H9 (cell line): ENCODE measurements around the gene EIF1AD. TPM values are rescaled to one million over a fixed set of nuclear protein-coding genes. Genes with fewer than 3 reads are reported as not detected.
A peak's percentile ranks its signal among the peaks of the same experiment; 100 is the strongest.

Experiments
- DNase-seq: peaks from one replicate; pipeline ENCODE4 v3.0.0-alpha.2; 2017
- H2AFZ ChIP-seq: one replicate; pipeline ENCODE4 v1.6.1; 2013; ENCODE audit warnings: mild to moderate bottlenecking, low read length, control low read depth, moderate library complexity
- H2AK5ac ChIP-seq: 2 replicates; pipeline ENCODE4 v1.6.1; 2013; ENCODE audit warnings: low read length, control low read depth, mixed read lengths; ENCODE audit not compliant: insufficient read length
- H2BK120ac ChIP-seq: one replicate; pipeline ENCODE4 v1.6.1; 2013; ENCODE audit warnings: low read depth, mild to moderate bottlenecking, low read length, control low read depth, inconsistent platforms; ENCODE audit not compliant: poor library complexity, severe bottlenecking
- H2BK12ac ChIP-seq: 2 replicates; pipeline ENCODE4 v1.6.1; 2013; ENCODE audit warnings: low read length, control low read depth, mixed read lengths, low read depth; ENCODE audit not compliant: insufficient read length
- H2BK15ac ChIP-seq: 2 replicates; pipeline ENCODE4 v1.6.1; 2013; ENCODE audit warnings: low read depth, low read length, control low read depth
- H2BK20ac ChIP-seq: one replicate; pipeline ENCODE4 v1.6.1; 2013; ENCODE audit warnings: low read depth, mild to moderate bottlenecking, low read length, control low read depth, inconsistent platforms; ENCODE audit not compliant: poor library complexity, severe bottlenecking
- H2BK5ac ChIP-seq: 2 replicates; pipeline ENCODE4 v1.6.1; 2013; ENCODE audit warnings: low read length, control low read depth, mixed read lengths; ENCODE audit not compliant: insufficient read length
- H3K14ac ChIP-seq: 2 replicates; pipeline ENCODE4 v1.6.1; 2013; ENCODE audit warnings: low read length, control low read depth; ENCODE audit not compliant: insufficient read depth
- H3K18ac ChIP-seq: 2 replicates; pipeline ENCODE4 v1.6.1; 2013; ENCODE audit warnings: low read depth, mild to moderate bottlenecking, mixed read lengths, low read length, control low read depth; ENCODE audit not compliant: insufficient read length
- H3K23ac ChIP-seq: 2 replicates; pipeline ENCODE4 v1.6.1; 2013; ENCODE audit warnings: low read length, control low read depth, mixed read lengths, low read depth; ENCODE audit not compliant: insufficient read length
- H3K23me2 ChIP-seq: 2 replicates; pipeline ENCODE4 v1.6.1; 2013; ENCODE audit warnings: low read depth, mild to moderate bottlenecking, mixed read lengths, low read length, control low read depth; ENCODE audit not compliant: insufficient read length, poor library complexity, severe bottlenecking
- H3K27ac ChIP-seq: 2 replicates; pipeline ENCODE4 v1.5.1; 2013; ENCODE audit warnings: low read length, control low read depth, mixed read lengths, low read depth; ENCODE audit not compliant: insufficient read length
- H3K27me3 ChIP-seq: 2 replicates; pipeline ENCODE4 v1.6.1; 2013; ENCODE audit warnings: low read length, control low read depth, inconsistent platforms; ENCODE audit not compliant: insufficient read depth
- H3K4ac ChIP-seq: 2 replicates; pipeline ENCODE4 v1.6.1; 2013; ENCODE audit warnings: low read depth, mild to moderate bottlenecking, control low read depth, inconsistent platforms, low read length, moderate library complexity
- H3K4me1 ChIP-seq: 2 replicates; pipeline ENCODE4 v1.6.1; 2013; ENCODE audit warnings: low read length, control low read depth, inconsistent platforms; ENCODE audit not compliant: insufficient read depth
- H3K4me2 ChIP-seq: 2 replicates; pipeline ENCODE4 v1.6.1; 2013; ENCODE audit warnings: low read length, control low read depth, mixed read lengths; ENCODE audit not compliant: insufficient read length, insufficient read depth
- H3K56ac ChIP-seq: 2 replicates; pipeline ENCODE4 v1.6.1; 2013; ENCODE audit warnings: low read depth, mild to moderate bottlenecking, mixed read lengths, low read length, control low read depth; ENCODE audit not compliant: insufficient read length
- H3K79me1 ChIP-seq: 2 replicates; pipeline ENCODE4 v1.6.1; 2013; ENCODE audit warnings: low read depth, mild to moderate bottlenecking, moderate library complexity, low read length, control low read depth, inconsistent platforms; ENCODE audit not compliant: insufficient read depth, poor library complexity, severe bottlenecking
- H3K79me2 ChIP-seq: 2 replicates; pipeline ENCODE4 v1.6.1; 2013; ENCODE audit warnings: low read length, control low read depth, inconsistent platforms; ENCODE audit not compliant: insufficient read depth
- H3K9ac ChIP-seq: 2 replicates; pipeline ENCODE4 v1.6.1; 2013; ENCODE audit warnings: low read length, control low read depth, mixed read lengths; ENCODE audit not compliant: insufficient read length; ENCODE audit errors: extremely low read depth
- H3K9me3 ChIP-seq: one replicate; pipeline ENCODE4 v1.6.1; 2013; ENCODE audit warnings: low read depth, low read length, inconsistent platforms; ENCODE audit not compliant: control insufficient read depth
- H3T11ph ChIP-seq: one replicate; pipeline ENCODE4 v1.6.1; 2013; ENCODE audit warnings: mild to moderate bottlenecking, low read length, control low read depth, inconsistent platforms
- H4K20me1 ChIP-seq: one replicate; pipeline ENCODE4 v1.6.1; 2013; ENCODE audit not compliant: control insufficient read depth, insufficient read length, insufficient read depth
- H4K5ac ChIP-seq: 2 replicates; pipeline ENCODE4 v1.6.1; 2013; ENCODE audit warnings: low read depth, mild to moderate bottlenecking, mixed read lengths, low read length, control low read depth; ENCODE audit not compliant: insufficient read length
- H4K8ac ChIP-seq: replicated peaks from 2 replicates; pipeline ENCODE4 v1.6.1; 2013; ENCODE audit warnings: low read length, control low read depth, mixed read lengths, low read depth; ENCODE audit not compliant: insufficient read length
- H4K91ac ChIP-seq: 2 replicates; pipeline ENCODE4 v1.6.1; 2013; ENCODE audit warnings: low read depth, mild to moderate bottlenecking, moderate library complexity, mixed read lengths, low read length, control low read depth; ENCODE audit not compliant: insufficient read length
- H3K27ac Mint-ChIP-seq, 3 experiments: 2 replicates in 2 of 3; 3 replicates in 1 of 3; pipeline ENCODE4 v1.8.0; 2020 to 2021; ENCODE audit warnings: mixed read lengths in 3 of 3, mild to moderate bottlenecking in 1 of 3, moderate library complexity in 1 of 3
- H3K27me3 Mint-ChIP-seq: 2 replicates; pipeline ENCODE4 v1.8.0; 2021; ENCODE audit warnings: low read depth, mild to moderate bottlenecking, moderate library complexity, mixed read lengths
- H3K36me3 Mint-ChIP-seq, 3 experiments: 2 replicates in 2 of 3; 3 replicates in 1 of 3; pipeline ENCODE4 v1.8.0; 2020 to 2021; ENCODE audit warnings: low read depth in 3 of 3, mixed read lengths in 3 of 3; ENCODE audit not compliant: insufficient read depth in 1 of 3
- H3K4me1 Mint-ChIP-seq, 2 experiments: 2 replicates each; pipeline ENCODE4 v1.8.0; 2020; ENCODE audit warnings: mixed read lengths in 2 of 2
- H3K4me3 Mint-ChIP-seq, 2 experiments: 2 replicates in 1 of 2; 3 replicates in 1 of 2; pipeline ENCODE4 v1.8.0; 2020 to 2021; ENCODE audit warnings: mild to moderate bottlenecking in 2 of 2, mixed read lengths in 2 of 2, moderate library complexity in 1 of 2
- H3K9me3 Mint-ChIP-seq, 2 experiments: 2 replicates in 1 of 2; 3 replicates in 1 of 2; pipeline ENCODE4 v1.8.0; 2020; ENCODE audit warnings: mild to moderate bottlenecking in 2 of 2, mixed read lengths in 2 of 2, moderate library complexity in 1 of 2
- CTCF ChIP-seq: fragments of 200-600 bp; sonication (generic); conservative IDR thresholded peaks from 3 replicates; pipeline ENCODE4 v1.8.0; 2021; ENCODE audit warnings: antibody characterized with exemption, mild to moderate bottlenecking
- WGBS: extraction: QIAGEN DNeasy Blood & Tissue Kit; methylation state at CpG from one replicate; pipeline ENCODE4 v1.1.7; 2013; ENCODE audit warnings: missing lambda C conversion rate, low lambda C conversion rate, mixed read lengths; ENCODE audit not compliant: insufficient read length; ENCODE audit errors: extremely low coverage; 5-methylcytosine and 5-hydroxymethylcytosine counted together
- total RNA-seq: library from RNA; stranded (reverse); gene quantifications from 2 replicates; pipeline ENCODE4 v1.2.1, GENCODE V29; 2021

The EIF1AD gene
- total RNA-seq, 1 experiment from 2014 or later, result 46.7 TPM

GRCh38 chr11:66047541-66048365, 45.8 kb upstream of the EIF1AD start:
- H2AFZ ChIP-seq, result no peak overlapping the region
- no peak overlapping the region for H2BK5ac ChIP-seq
- no peak overlapping the region for H3K56ac ChIP-seq
- peaks cover 5% of the 10 kb centered on the region; the same call in 1 of the 2 replicates for H3K79me2 ChIP-seq
- no peak overlapping the region for H3K18ac ChIP-seq
- H2BK12ac ChIP-seq, result no peak overlapping the region
- H3K27me3 ChIP-seq, result no peaks in the 10 kb centered on the region
- no peaks in the 10 kb centered on the region for H3K9me3 ChIP-seq
- H3K27ac Mint-ChIP-seq, result peak overlapping the region in 1 of 3 experiments; percentile 31; a peak in 1 of 7 replicates
- no peaks in the 10 kb centered on the region; the same call in 1 of the 2 replicates for H3K27me3 Mint-ChIP-seq
- no CpG with 5 or more reads among the region's 11 CpGs for WGBS
- H3K36me3 Mint-ChIP-seq, result peaks cover 10 to 23% (median 20%) of the 10 kb centered on the region in 3 experiments
- no peak overlapping the region; the same call in 1 of the 2 replicates for H3K14ac ChIP-seq
- H3K4ac ChIP-seq, result no peak overlapping the region
- DNase-seq, result no peak
- no peak overlapping the region for H4K8ac ChIP-seq
- H3K23me2 ChIP-seq, result peaks cover 13% of the 10 kb centered on the region
- no peak overlapping the region for H4K5ac ChIP-seq
- H3K9ac ChIP-seq, result peak overlapping the region; percentile 40
- H3K79me1 ChIP-seq, result no peaks in the 10 kb centered on the region
- no peaks in the 10 kb centered on the region for H3K9me3 Mint-ChIP-seq
- no peak overlapping the region for H4K91ac ChIP-seq
- no peak overlapping the region for H3K27ac ChIP-seq
- H3T11ph ChIP-seq, result no peak overlapping the region
- peak overlapping the region; percentile 74 for H3K4me2 ChIP-seq
- no peak overlapping the region for H2BK120ac ChIP-seq
- peaks cover 33 to 44% of the 10 kb centered on the region in 2 experiments for H3K4me1 Mint-ChIP-seq
- no peak overlapping the region for H2AK5ac ChIP-seq
- no peak overlapping the region for H2BK15ac ChIP-seq
- H3K4me3 Mint-ChIP-seq, result peak overlapping the region; percentile 84 to 94
- no peak overlapping the region for H3K23ac ChIP-seq
- peaks cover 3% of the 10 kb centered on the region for H4K20me1 ChIP-seq
- no peak for TF ChIP-seq CTCF
- H3K4me1 ChIP-seq, result peaks cover 6% of the 10 kb centered on the region; the same call in 1 of the 2 replicates
- no peak overlapping the region for H2BK20ac ChIP-seq
